Iris pigment epithelial cell (primary cell): Measurements from ENCODE around the gene C1QTNF12.
"Not testable (repeated sequence)": the region's sequence is repeated elsewhere in the genome, so short reads cannot be mapped to it uniquely, and the experiment has no call there.

Experiments used
- DNase-seq: peaks from one replicate; pipeline ENCODE4 v3.0.0-alpha.2; 2011; ENCODE audit warnings: low read depth

The C1QTNF12 gene

GRCh38 chr1:1259540-1259939, 13.0 kb upstream of the C1QTNF12 start:
- no peak for DNase-seq

DNA sequence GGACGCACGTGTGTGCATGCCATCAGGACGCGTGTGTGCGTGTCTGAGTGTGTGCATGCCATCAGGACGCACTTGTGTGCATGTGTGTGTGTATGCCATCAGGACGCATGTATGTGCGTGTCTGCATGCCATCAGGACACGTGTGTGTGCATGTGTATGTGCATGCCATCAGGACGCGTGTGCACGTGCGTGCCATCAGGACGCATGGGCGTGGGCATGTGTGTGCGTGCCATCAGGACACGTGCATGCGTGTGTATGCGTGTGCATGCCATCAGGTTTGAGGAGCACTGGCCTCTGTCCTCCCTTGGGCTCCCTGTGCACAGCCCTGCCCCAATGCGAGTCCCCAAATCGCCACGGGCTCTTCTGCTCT, 12.6 kb upstream of the C1QTNF12 start:
- no peak for DNase-seq

DNA sequence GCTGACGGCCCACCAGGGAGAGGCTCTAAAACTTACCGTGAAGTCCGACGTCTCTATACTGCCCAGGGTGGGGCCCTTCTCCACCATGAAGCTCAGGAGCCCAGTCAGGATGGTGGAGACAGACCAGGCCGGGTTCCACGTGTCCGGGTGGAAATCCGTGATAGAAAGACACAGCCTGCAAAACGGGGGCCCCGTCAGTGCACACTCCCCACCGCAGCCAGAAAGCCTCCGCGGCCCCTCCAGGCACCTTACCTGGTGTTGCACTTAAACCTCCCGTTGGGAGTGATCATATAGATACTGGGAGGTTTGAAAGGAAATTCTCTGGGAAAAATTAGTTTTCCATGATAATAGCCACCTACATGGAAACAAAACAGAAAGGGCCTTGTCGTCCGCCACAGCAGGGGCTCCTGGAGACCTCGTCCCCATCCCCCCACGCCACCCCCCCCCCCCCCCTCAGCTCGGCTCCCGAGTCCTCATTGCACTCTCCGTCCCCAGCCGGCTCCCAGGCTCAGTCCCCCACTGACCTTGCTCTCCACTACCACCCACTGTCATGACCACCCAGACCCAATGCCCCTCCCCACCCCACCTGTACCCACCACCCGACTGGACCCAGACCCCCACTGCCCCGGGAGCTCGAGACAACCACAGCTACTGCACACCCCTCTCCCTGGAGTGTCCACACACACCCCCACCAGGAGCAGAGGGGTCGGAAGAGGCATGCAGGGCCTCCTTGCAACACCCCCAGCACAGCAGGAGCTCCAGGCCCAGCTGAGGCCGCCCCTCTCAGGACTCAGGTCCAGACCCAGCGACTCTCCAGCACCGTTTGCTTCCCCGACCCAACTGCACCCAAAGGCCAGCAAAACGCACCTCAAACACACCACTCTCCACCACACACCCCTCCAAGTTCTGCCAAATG, 10.7 kb upstream of the C1QTNF12 start:
- DNase-seq: no peak

- no peak for DNase-seq
These were observed 9.1 kb upstream of the C1QTNF12 start for GRCh38 chr1:1255611-1256010.

DNA sequence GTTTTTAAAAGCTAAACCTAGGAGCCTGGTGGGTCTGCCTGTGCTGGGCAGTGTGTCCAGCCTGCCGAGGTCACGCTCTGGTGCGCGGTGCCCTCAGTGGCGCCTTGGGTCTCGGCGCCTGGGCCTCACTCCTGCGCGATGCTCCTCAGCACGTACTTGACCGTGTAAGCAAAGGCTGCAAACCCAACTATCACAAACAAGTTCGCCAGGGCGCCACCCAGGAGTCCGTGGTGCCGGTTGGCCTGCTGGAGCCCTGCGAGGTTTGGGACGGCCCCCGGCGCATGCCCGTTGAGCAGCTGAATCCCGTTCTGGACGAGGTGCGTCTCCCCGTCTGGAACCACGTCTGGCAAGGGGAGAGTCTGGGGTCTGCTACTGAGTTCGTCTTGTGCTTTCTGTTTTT, 8.6 kb upstream of the C1QTNF12 start:
- no peak for DNase-seq

DNA sequence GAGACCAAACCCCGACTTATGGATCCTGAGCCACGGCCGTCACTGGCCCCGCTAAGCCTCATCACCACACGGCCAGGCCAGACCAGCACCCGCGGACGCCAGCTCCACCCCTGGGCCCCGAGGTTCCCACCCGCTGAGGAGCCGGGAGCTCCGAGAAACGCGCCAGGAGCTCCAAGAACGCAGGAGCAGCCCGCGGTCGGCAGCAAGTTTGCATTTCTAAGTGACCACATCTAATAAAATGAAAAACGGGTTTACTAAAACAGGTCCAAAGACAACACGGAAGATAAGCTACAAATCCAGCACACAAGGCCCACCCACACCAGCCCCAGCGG, 8.1 kb upstream of the C1QTNF12 start:
- DNase-seq: no peak

- no peak for DNase-seq
These were observed 7.6 kb upstream of the C1QTNF12 start for GRCh38 chr1:1253972-1254666.

DNA sequence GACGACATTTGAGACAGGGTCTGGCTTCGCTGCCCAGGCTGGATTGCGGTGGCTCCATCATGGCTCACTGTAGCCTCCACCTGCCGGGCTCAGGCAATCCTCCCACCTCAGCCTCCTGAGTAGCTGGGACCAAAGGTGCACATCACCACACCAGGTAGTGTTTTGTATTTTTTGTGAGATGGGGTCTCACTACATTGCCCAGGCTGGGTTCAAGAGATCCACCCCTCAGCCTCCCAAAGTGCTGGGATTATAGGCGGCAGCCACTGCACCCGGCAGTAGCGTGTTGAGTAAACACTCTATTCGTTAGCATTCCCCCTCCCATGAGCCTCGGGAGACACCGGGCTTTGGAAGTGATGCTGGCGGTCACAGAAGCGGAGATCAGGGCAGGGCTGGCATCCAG, 6.8 kb upstream of the C1QTNF12 start:
- DNase-seq: no peak

- no peak for DNase-seq
These were observed 4.3 kb upstream of the C1QTNF12 start for GRCh38 chr1:1250786-1251284.

DNA sequence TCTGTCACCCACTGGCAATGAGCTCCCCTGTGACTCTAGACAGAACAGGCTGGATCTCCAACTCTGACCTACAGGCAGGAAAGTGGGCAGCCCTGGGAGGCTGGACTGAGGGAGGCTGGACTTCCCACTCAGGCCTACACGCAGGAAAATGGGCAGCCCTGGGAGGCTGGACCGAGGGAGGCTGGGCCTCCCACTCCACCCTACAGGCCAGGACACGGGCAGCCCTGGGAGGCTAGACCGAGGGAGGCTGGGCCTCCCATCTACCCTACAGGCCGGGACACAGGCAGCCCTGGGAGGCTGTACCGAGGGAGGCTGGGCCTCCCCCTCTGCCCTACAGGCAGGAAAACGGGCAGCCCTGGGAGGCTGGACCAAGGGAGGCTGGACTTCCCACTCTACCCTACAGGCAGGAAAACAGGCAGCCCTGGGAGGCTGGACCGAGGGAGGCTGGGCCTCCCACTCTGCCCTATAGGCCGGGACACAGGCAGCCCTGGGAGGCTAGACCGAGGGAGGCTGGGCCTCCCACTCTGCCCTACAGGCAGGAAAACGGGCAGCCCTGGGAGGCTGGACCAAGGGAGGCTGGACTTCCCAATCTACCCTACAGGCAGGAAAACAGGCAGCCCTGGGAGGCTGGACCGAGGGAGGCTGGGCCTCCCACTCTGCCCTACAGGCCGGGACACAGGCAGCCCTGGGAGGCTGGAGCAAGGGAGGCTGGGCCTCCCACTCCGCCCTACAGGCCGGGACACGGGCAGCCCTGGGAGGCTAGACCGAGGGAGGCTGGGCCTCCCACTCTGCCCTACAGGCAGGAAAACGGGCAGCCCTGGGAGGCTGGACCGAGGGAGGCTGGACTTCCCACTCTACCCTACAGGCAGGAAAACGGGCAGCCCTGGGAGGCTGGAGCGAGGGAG, 1.7 kb upstream of the C1QTNF12 start:
- DNase-seq: not testable (repeated sequence)

- no peak for DNase-seq
These were observed 905 bp upstream of the C1QTNF12 start for GRCh38 chr1:1247341-1247913.

GRCh38 chr1:1245817-1246576, 525 bp downstream of the C1QTNF12 start:
- no peak for DNase-seq

DNA sequence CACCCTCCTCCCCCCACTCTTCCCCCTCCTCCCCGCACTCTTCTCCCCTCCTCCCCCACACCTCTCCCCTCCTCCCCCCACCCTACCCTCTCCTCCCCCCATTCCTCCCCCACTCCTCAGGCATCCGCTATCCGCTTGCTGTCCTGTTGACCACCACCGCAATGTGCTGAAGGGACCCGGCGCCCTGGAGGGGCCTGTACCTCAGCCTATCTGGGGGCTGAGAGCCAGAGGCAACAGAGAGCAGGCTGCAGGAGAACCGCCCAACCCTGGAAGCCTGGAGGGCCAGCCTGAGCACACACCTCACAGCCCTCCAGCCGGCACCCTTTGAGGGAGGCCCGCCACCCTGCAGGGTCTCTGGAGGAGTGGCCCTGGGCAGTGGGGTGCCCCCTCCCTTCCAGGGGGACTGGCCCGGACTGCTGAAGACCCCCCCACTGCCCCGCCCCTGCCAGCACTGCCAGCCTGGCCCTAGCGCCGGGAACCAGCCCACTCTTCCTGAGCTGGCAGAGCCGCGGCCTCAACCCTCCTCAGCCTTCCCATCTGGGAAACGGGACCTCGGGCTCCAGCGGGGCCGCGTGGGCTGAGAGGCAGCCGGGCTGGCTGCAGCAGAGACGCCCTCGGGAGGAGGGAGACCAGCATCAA, 1.2 kb downstream of the C1QTNF12 start:
- DNase-seq: no peak

GRCh38 chr1:1244192-1244811, 2.2 kb downstream of the C1QTNF12 start:
- DNase-seq: no peak

GRCh38 chr1:1243807-1244191, 2.7 kb downstream of the C1QTNF12 start:
- DNase-seq: no peak

DNA sequence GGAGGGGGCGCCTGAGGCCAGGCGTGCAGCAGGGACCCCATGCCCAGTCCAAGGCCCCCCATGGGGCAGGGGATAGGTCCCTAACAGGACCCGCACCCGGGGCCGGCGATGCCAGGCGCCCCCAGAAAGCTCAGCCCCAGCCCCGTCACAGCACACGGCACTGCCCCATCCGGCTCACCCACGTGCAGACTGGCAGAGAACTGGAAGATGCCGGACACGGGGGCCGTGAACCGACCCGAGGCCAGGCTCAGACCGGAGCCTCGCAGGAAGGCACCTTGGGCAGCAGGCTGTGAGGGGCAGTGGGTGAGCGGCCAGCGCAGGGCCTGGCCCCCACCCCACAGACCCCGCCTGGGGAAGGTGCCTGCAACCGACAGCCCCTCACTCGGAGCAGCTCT, 3.3 kb downstream of the C1QTNF12 start:
- no peak for DNase-seq

GRCh38 chr1:1242461-1243265, 3.9 kb downstream of the C1QTNF12 start:
- no peak for DNase-seq

GRCh38 chr1:1241588-1242219, 4.8 kb downstream of the C1QTNF12 start:
- DNase-seq: no peak
